Spleen (tissue), 11 donors: ENCODE results near the gene TMCO4. TPM values are rescaled to one million over a fixed set of nuclear protein-coding genes. Genes with fewer than 3 reads are reported as not detected.

Source experiments
- DNase-seq: peaks from one replicate; pipeline ENCODE4 v3.0.0-alpha.2; 2020
- H3K27ac ChIP-seq, 8 donors: fragments of 200-600 bp; sonication (generic) in 7 of 8; 1 replicate in 4 of 8; 2 replicates in 4 of 8; pipeline versions ENCODE4 v1.5.0 to v1.8.0; 2016 to 2021; ENCODE audit warnings: inconsistent platforms in 4 of 8, mild to moderate bottlenecking in 4 of 8, moderate library complexity in 1 of 8
- H3K27me3 ChIP-seq, 7 donors: fragments of 200-600 bp; sonication (generic) in 6 of 7; replicated peaks in 1 of 7; 1 replicate in 4 of 7; 2 replicates in 3 of 7; pipeline versions ENCODE4 v1.5.0 to v1.8.0; 2016 to 2021; ENCODE audit warnings: inconsistent platforms in 3 of 7, mild to moderate bottlenecking in 1 of 7
- H3K36me3 ChIP-seq, 6 donors: fragments of 200-600 bp; sonication (generic) in 5 of 6; 1 replicate in 4 of 6; 2 replicates in 2 of 6; pipeline versions ENCODE4 v1.5.0 to v1.8.0; 2016 to 2021; ENCODE audit warnings: inconsistent platforms in 2 of 6
- H3K4me1 ChIP-seq, 6 donors: fragments of 200-600 bp; sonication (generic) in 5 of 6; 1 replicate in 3 of 6; 2 replicates in 3 of 6; pipeline versions ENCODE4 v1.5.0 to v1.8.0; 2016 to 2021; ENCODE audit warnings: inconsistent platforms in 3 of 6
- H3K4me3 ChIP-seq, 8 donors: fragments of 200-600 bp; sonication (generic) in 7 of 8; 1 replicate in 4 of 8; 2 replicates in 4 of 8; pipeline versions ENCODE4 v1.5.0 to v1.8.0; 2016 to 2021; ENCODE audit warnings: inconsistent platforms in 4 of 8, mild to moderate bottlenecking in 4 of 8, moderate library complexity in 2 of 8
- H3K9me3 ChIP-seq, 8 donors: fragments of 200-600 bp; sonication (generic) in 7 of 8; 1 replicate in 4 of 8; 2 replicates in 4 of 8; pipeline versions ENCODE4 v1.5.0 to v1.8.0; 2016 to 2021; ENCODE audit warnings: inconsistent platforms in 4 of 8
- CTCF ChIP-seq, 11 experiments: fragments of 200-600 bp in 7 of 11; fragments of 450-650 bp in 4 of 11; sonication (generic) in 4 of 11; IDR thresholded peaks in 8 of 11; conservative IDR thresholded peaks in 3 of 11; 1 replicate in 7 of 11; 2 replicates in 4 of 11; pipeline versions ENCODE4 v1.4.0 to v1.8.0; 2016 to 2021; ENCODE audit warnings: antibody characterized with exemption in 11 of 11, inconsistent platforms in 4 of 11, mild to moderate bottlenecking in 1 of 11
- POLR2A ChIP-seq, 3 donors: fragments of 450-650 bp; IDR thresholded peaks; one replicate each; pipeline ENCODE4 v1.5.1; 2017; ENCODE audit warnings: antibody characterized with exemption in 3 of 3, mild to moderate bottlenecking in 1 of 3
- POLR2AphosphoS5 ChIP-seq, 3 donors: sonication (generic); formaldehyde crosslinking; IDR thresholded peaks; one replicate each; pipeline ENCODE4 v1.5.1; 2017; ENCODE audit warnings: antibody characterized with exemption in 3 of 3
- WGBS, 5 donors: extraction: QIAGEN DNeasy Blood & Tissue Kit in 3 of 5; methylation state at CpG; one replicate each; pipeline versions ENCODE4 v1.1.5 to v1.1.7; 2013 to 2018; 5-methylcytosine and 5-hydroxymethylcytosine counted together
- intact Hi-C: fragments of 100-400 bp; cut with DNase I; formaldehyde crosslinking; loops from one replicate; pipeline ENCODE4 v1.15.0; 2023; ENCODE audit warnings: low total_unique reads
- polyA plus RNA-seq, 3 donors: library from polyadenylated mRNA; stranded (reverse); fragments of 200-250 nt; gene quantifications; one replicate each; pipeline ENCODE4 v1.2.1, GENCODE V29; 2013
- total RNA-seq, 7 donors: library from RNA; depleted of rRNA in 3 of 7; stranded (reverse); fragments of >200 nt in 3 of 7; fragmentation: NEBNext Ultra II Directional in 4 of 7; extraction: Animal tissue kit (Norgen Biotek cat#: 25700) in 4 of 7; gene quantifications; one replicate each; pipeline versions ENCODE4 v1.1.0 to v1.2.1, GENCODE V29; 2016 to 2021
- donor health status: healthy with polysubstance abuse.
- donor health status: DM: no; HTN: no; CAD: no; lungs with moderate emphysema.
- donor health status: DM: no; HTN: no; CAD: no.
- donor health status: Bipolar disorder and iron deficiency.
- donor health status: healthy.
- donor health status: DM: no; HTN: no; CAD: no.
- donor health status: DM: yes; HTN: yes; CAD: no.

TMCO4 gene
- total and polyA plus RNA-seq, 10 donors, result 15.4 to 40.8 (median 27.2) TPM

GRCh38 chr1:19730793-19731192 lies 68.9 kb downstream of the TMCO4 start:
- no peaks in the 10 kb centered on the region for H3K27me3 ChIP-seq
- intact Hi-C loops, result no loop called here
- TF ChIP-seq CTCF (IDR thresholded peaks at IDR 0.05 in 8 of 11, conservative IDR thresholded peaks at IDR 0.05 in 3 of 11) (no peak), POLR2AphosphoS5 (IDR thresholded peaks at IDR 0.05) (no peak), POLR2A (IDR thresholded peaks at IDR 0.05) (no peak)
- H3K4me3 ChIP-seq, result no peak overlapping the region
- peaks cover 3 to 100% (median 45%) of the 10 kb centered on the region in 6 donors for H3K36me3 ChIP-seq
- WGBS, 5 donors, result 83 to 96% (median 89%) methylated on average over 3 of the region's 3 CpGs
- no peak for DNase-seq
- H3K9me3 ChIP-seq, result peaks cover 0 to 15% (median 10%) of the 10 kb centered on the region in 8 donors
- no peak overlapping the region for H3K27ac ChIP-seq
- no peaks in the 10 kb centered on the region for H3K4me1 ChIP-seq

- Histone ChIP-seq H3K9me3 (peaks cover 0 to 15% (median 10%) of the 10 kb centered on the region in 8 donors), H3K27me3 (no peaks in the 10 kb centered on the region), H3K4me1 (no peaks in the 10 kb centered on the region), H3K36me3 (peaks cover 3 to 100% (median 47%) of the 10 kb centered on the region in 6 donors), H3K4me3 (no peak overlapping the region), H3K27ac (no peak overlapping the region)
- TF ChIP-seq CTCF (IDR thresholded peaks at IDR 0.05 in 8 of 11, conservative IDR thresholded peaks at IDR 0.05 in 3 of 11), result no peak
- TF ChIP-seq POLR2AphosphoS5 (IDR thresholded peaks at IDR 0.05), result no peak
- TF ChIP-seq POLR2A (IDR thresholded peaks at IDR 0.05), result no peak
- intact Hi-C loops, result no loop called here
- WGBS, 5 donors, result 95 to 100% (median 99%) methylated on average over 3 of the region's 3 CpGs
- no peak for DNase-seq
These were observed 69.5 kb downstream of the TMCO4 start for GRCh38 chr1:19730232-19730631.

DNA sequence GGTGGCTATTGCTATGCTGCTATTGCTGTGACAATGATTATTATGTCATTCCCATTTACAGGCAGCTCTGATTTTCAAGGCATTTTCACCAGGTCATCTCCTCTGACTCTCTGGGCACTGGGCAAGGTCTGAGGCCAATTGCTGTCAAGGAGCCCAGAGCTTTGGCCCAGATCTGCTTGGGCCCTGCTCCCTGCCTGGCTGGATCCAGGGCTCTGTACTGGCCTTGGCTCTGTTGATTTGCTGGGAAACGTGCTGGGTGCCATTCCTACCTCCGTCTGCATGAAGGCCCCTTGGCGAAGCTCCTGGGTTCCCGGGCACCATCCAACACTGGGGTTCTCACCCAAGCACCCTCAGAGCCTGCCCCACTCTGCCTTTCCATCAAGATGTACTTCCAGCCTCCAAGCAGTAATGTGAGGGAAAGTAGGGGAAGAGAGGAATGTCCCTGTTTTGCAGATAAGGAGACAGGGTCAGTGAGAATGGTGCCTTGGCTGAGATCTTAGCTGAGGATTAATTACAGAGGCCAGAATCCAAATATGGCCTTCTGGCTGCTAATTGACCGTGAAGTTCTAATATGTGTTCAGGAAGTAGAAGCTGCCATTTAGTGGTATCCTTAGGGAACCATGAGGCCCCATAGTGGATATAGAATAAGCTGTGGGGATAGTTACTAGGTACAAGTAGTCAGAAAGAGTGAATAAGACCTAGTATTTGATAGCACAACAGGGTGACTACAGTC lies 71.1 kb downstream of the TMCO4 start:
- no peaks in the 10 kb centered on the region for H3K27me3 ChIP-seq
- WGBS, 5 donors, result 92 to 99% (median 97%) methylated on average over 5 of the region's 5 CpGs
- H3K9me3 ChIP-seq, result peaks cover 0 to 15% (median 10%) of the 10 kb centered on the region in 8 donors
- H3K36me3 ChIP-seq, result peaks cover 3 to 100% (median 51%) of the 10 kb centered on the region in 6 donors
- no peak overlapping the region for H3K27ac ChIP-seq
- no peak for DNase-seq
- intact Hi-C loops, result no loop called here
- no peak overlapping the region for H3K4me3 ChIP-seq
- no peak for TF ChIP-seq POLR2AphosphoS5 (IDR thresholded peaks at IDR 0.05)
- TF ChIP-seq POLR2A (IDR thresholded peaks at IDR 0.05), result no peak
- TF ChIP-seq CTCF (IDR thresholded peaks at IDR 0.05 in 8 of 11, conservative IDR thresholded peaks at IDR 0.05 in 3 of 11), result no peak
- no peaks in the 10 kb centered on the region for H3K4me1 ChIP-seq

GRCh38 chr1:19725606-19726005 lies 74.1 kb downstream of the TMCO4 start:
- Histone ChIP-seq H3K4me3 (no peak overlapping the region), H3K36me3 (peaks cover 3 to 100% (median 51%) of the 10 kb centered on the region in 6 donors), H3K27ac (no peak overlapping the region), H3K4me1 (no peaks in the 10 kb centered on the region), H3K27me3 (no peaks in the 10 kb centered on the region), H3K9me3 (peaks cover 0 to 10% (median 6%) of the 10 kb centered on the region in 8 donors)
- 94 to 98% (median 96%) methylated on average over 3 to 9 of the region's 9 CpGs for WGBS, 5 donors
- no peak for DNase-seq
- TF ChIP-seq CTCF (IDR thresholded peaks at IDR 0.05 in 8 of 11, conservative IDR thresholded peaks at IDR 0.05 in 3 of 11) (no peak), POLR2AphosphoS5 (IDR thresholded peaks at IDR 0.05) (no peak), POLR2A (IDR thresholded peaks at IDR 0.05) (no peak)
- intact Hi-C loops, result no loop called here
